ENCODE data around the gene NSMCE1.

DNA sequence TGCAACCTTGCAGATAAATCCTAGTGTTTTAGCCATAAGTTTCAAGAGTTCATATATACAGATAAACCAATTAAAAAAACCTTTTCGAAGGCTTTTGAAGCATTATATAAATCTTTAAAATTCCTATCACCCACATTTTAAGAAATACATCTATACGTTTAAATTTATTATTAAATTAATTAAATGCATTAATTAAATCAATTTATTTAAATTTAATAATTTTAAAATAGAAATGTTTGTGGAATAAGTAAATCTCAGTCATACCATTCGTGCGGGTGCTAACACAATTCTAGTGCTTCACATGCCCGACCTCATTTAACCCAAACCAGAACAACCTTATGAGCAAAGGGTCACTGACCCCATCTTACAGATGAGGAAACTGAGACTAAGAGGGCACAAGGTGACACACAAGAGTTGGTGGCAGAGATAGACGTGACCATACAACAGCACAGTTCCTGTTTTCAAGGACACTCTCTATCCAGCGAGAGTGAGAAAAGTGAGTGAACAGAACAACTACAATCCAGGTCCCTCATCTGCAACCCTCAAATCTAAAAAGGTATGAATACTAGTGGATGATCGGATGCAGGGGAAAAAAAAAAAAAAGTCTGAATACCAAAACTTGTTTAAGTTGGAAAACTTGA, 1.4 kb downstream of the NSMCE1 start:
- TF ChIP-seq POLR2A (IDR thresholded peaks at IDR 0.05), result no peak
- TF ChIP-seq, protein P1, sequence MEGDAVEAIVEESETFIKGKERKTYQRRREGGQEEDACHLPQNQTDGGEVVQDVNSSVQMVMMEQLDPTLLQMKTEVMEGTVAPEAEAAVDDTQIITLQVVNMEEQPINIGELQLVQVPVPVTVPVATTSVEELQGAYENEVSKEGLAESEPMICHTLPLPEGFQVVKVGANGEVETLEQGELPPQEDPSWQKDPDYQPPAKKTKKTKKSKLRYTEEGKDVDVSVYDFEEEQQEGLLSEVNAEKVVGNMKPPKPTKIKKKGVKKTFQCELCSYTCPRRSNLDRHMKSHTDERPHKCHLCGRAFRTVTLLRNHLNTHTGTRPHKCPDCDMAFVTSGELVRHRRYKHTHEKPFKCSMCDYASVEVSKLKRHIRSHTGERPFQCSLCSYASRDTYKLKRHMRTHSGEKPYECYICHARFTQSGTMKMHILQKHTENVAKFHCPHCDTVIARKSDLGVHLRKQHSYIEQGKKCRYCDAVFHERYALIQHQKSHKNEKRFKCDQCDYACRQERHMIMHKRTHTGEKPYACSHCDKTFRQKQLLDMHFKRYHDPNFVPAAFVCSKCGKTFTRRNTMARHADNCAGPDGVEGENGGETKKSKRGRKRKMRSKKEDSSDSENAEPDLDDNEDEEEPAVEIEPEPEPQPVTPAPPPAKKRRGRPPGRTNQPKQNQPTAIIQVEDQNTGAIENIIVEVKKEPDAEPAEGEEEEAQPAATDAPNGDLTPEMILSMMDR (IDR thresholded peaks at IDR 0.05), result no peak
